ENCODE data around the gene TCP1.

The TCP1 gene

DNA sequence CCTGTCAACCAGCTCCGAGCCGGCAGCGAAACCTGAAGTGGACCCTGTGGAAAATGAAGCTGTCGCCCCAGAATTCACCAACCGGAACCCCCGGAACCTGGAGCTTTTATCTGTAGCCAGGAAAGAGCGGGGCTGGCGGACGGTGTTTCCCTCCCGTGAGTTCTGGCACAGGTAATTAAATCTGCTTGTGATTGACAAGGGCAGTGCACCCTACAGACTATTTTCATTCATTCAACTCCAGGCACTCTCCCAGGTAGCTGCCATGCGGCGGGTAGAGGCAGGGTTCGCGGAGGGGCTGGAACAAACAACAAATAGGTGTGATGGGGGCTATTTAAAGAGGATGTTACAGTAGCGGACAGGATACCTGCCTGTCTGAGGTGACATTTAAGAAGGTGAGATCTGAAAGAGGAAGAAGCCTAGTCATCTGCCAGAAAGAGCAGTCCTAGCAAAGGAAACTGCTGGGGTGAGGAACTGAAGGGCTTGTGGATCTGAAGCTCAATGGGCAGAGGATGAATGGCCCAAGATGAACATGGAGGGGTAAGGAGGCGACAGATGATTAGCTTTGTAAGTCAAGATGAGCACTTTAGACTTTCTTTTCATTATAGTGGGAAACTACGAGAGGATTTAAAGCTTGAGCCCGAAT is 1.7 kb upstream of the TCP1 start:
- Histone ChIP-seq H3K9ac (ENCODE audit: low read length) (peak overlapping the region; percentile 96), H3K79me2 (ENCODE audit: insufficient read depth, low read length) (peaks cover 74% of the 10 kb centered on the region), H3K27me3 (ENCODE audit: low read length) (no peaks in the 10 kb centered on the region), H3K4me3 (ENCODE audit: insufficient read depth, low read length, poor library complexity, severe bottlenecking) (peak overlapping the region; percentile 82), H3K9me3 (ENCODE audit: insufficient read depth, low read length) (no peaks in the 10 kb centered on the region), H2AFZ (ENCODE audit: low read depth, low read length, severe bottlenecking) (peak overlapping the region; percentile 15), H4K20me1 (ENCODE audit: low read depth, low read length) (peaks cover 16% of the 10 kb centered on the region; the same call in 1 of the 2 replicates), H3F3A (ENCODE audit: insufficient read depth) (0 out of 2 replicates have a peak, but pooled peaks cover 6% of the 10 kb centered on the region), H3K4me2 (ENCODE audit: low read depth, low read length, poor library complexity, severe bottlenecking) (peak overlapping the region; percentile 64), H3K27ac (ENCODE audit: low read depth, low read length) (peak overlapping the region; percentile 67), H3K36me3 (ENCODE audit: low read length) (peaks cover 31% of the 10 kb centered on the region), H3K9me2 (replicated peaks; ENCODE audit: insufficient read depth, low read length) (no peaks in the 10 kb centered on the region)
- TF ChIP-seq EZH2phosphoT487 (conservative IDR thresholded peaks at IDR 0.05; ENCODE audit: low read length) = no peak
- TF ChIP-seq CTCF (IDR thresholded peaks at IDR 0.05; ENCODE audit: insufficient read depth, low read length, poor library complexity, severe bottlenecking) = no peak

- no peaks in the 10 kb centered on the region for H3K9me3 ChIP-seq (ENCODE audit: insufficient read depth, low read length)
- peaks cover 81% of the 10 kb centered on the region for H3K79me2 ChIP-seq (ENCODE audit: insufficient read depth, low read length)
- no peaks in the 10 kb centered on the region for H3K9me2 ChIP-seq (replicated peaks; ENCODE audit: insufficient read depth, low read length)
- peak within 1 kb of the TSS; percentile 85 for H3K27ac ChIP-seq (ENCODE audit: low read depth, low read length)
- peak within 1 kb of the TSS; percentile 88 for H3K4me2 ChIP-seq (ENCODE audit: low read depth, low read length, poor library complexity, severe bottlenecking)
- peak within 1 kb of the TSS; percentile 46 for H2AFZ ChIP-seq (ENCODE audit: low read depth, low read length, severe bottlenecking)
- TF ChIP-seq EZH2phosphoT487 (conservative IDR thresholded peaks at IDR 0.05; ENCODE audit: low read length) (no peak), CTCF (IDR thresholded peaks at IDR 0.05; ENCODE audit: insufficient read depth, low read length, poor library complexity, severe bottlenecking) (no peak)
- H4K20me1 ChIP-seq (ENCODE audit: low read depth, low read length) = peaks cover 23% of the 10 kb centered on the region; the same call in 1 of the 2 replicates
- H3K36me3 ChIP-seq (ENCODE audit: low read length) = peaks cover 38% of the 10 kb centered on the region
- no peaks in the 10 kb centered on the region for H3K27me3 ChIP-seq (ENCODE audit: low read length)
- H3F3A ChIP-seq (ENCODE audit: insufficient read depth) = peaks cover 10% of the 10 kb centered on the region; the same call in 1 of the 2 replicates
- peak within 1 kb of the TSS; percentile 96 for H3K9ac ChIP-seq (ENCODE audit: low read length)
- H3K4me3 ChIP-seq (ENCODE audit: insufficient read depth, low read length, poor library complexity, severe bottlenecking) = peak within 1 kb of the TSS; percentile 82
These were observed 950 bp upstream of the TCP1 start, which contains the start of gene MRPL18 for GRCh38 chr6:159790149-159790955. TSS of gene MRPL18 (plus strand) at chr6:159790467. CDS start at chr6:159790588, 121 bp downstream.

- peak overlapping the region; percentile 88 for H3K4me2 ChIP-seq (ENCODE audit: low read depth, low read length, poor library complexity, severe bottlenecking)
- H2AFZ ChIP-seq (ENCODE audit: low read depth, low read length, severe bottlenecking) = no peak overlapping the region
- no peaks in the 10 kb centered on the region for H3K9me3 ChIP-seq (ENCODE audit: insufficient read depth, low read length)
- H3K27ac ChIP-seq (ENCODE audit: low read depth, low read length) = peak overlapping the region; percentile 54
- peaks cover 44% of the 10 kb centered on the region for H3K36me3 ChIP-seq (ENCODE audit: low read length)
- no peaks in the 10 kb centered on the region for H3K9me2 ChIP-seq (replicated peaks; ENCODE audit: insufficient read depth, low read length)
- no peaks in the 10 kb centered on the region for H3K27me3 ChIP-seq (ENCODE audit: low read length)
- no peak for TF ChIP-seq CTCF (IDR thresholded peaks at IDR 0.05; ENCODE audit: insufficient read depth, low read length, poor library complexity, severe bottlenecking)
- TF ChIP-seq EZH2phosphoT487 (conservative IDR thresholded peaks at IDR 0.05; ENCODE audit: low read length) = no peak
- peaks cover 87% of the 10 kb centered on the region for H3K79me2 ChIP-seq (ENCODE audit: insufficient read depth, low read length)
- peak overlapping the region; percentile 96 for H3K9ac ChIP-seq (ENCODE audit: low read length)
- peak overlapping the region; percentile 79 for H3K4me3 ChIP-seq (ENCODE audit: insufficient read depth, low read length, poor library complexity, severe bottlenecking)
- H3F3A ChIP-seq (ENCODE audit: insufficient read depth) = peaks cover 12% of the 10 kb centered on the region; the same call in 1 of the 2 replicates
- H4K20me1 ChIP-seq (ENCODE audit: low read depth, low read length) = peaks cover 28% of the 10 kb centered on the region; the same call in 1 of the 2 replicates
These were observed 537 bp downstream of the TCP1 start for GRCh38 chr6:159788753-159789376.

Measured in SU-DHL-6 (cell line).